ENCODE results near the gene ZMYND12.

Gene ZMYND12

DNA sequence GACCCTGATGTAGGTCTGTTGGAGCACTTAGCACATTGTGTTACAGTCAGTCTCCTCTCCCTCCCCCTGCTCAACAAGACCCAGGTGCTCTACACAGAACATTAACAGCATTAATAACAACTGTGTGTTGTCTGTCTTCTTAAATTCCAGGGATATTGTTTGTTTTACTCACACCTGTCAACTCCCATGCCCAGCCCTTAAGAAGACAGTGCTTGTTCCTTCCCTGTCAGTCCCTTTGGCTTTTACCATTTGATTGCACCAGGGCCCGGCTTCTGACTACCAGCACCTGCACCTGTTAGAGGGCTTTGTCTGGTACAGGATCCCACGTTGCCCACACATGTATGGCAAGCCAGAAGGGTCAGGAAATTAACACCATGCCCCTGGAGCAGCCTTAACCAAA lies 63.6 kb downstream of the ZMYND12 start:
- DNase-seq = no peak

DNA sequence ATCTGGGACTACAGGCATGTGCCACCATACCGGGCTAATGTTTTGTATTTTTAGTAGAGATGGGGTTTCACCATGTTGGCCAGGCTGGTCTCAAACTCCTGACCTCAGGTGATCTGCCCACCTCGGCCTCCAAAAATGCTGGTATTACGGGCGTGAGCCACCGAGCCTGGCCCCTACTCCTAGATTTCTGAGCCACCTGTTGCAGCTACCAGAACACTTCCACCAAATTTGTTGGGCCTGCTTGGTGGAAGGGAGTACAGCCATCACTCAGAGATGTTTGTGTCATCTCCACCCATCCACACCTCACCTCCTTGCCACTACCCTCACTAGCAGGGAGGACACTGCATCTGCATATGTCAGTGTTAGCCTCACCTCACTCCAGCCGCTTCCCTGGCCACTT lies 69.8 kb downstream of the ZMYND12 start:
- DNase-seq = no peak

DNA sequence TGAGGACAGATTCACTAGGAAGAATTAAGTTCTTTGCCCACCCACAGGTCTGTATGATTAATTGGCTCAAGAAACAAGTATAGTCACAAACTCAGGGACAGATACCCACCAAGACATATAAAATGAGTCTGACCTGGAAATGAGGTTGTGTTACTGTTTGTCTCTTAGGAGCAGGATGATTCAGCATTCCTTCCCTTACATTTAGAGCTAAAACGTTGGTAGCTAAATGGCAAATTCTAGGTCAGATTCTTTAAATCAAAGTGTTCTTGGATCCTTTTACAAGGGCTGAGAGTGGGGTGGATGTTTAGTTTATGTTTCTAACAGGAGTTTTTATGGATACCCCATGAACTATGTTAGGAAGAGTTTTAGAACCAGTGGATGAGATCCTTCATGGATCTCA lies 70.5 kb downstream of the ZMYND12 start:
- no peak for DNase-seq

DNA sequence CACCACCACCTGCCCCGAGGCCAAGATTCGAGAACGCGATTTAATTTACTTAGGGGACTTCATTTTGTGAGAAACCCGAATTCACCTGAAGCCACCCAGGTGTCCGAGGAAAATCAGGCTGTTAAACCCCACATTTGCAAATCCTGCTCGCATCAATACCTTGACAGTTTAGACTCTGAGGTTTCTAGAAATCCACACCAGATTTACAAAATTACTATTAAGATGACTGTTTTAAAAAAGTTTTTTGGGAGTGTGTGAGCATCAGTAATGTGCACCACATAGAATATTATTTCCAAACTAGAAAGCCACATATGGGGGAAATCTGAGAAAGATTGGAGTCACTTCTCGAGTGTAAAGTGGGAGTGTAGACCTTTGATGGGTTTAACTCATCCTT lies 74.5 kb downstream of the ZMYND12 start:
- no peak for DNase-seq

DNA sequence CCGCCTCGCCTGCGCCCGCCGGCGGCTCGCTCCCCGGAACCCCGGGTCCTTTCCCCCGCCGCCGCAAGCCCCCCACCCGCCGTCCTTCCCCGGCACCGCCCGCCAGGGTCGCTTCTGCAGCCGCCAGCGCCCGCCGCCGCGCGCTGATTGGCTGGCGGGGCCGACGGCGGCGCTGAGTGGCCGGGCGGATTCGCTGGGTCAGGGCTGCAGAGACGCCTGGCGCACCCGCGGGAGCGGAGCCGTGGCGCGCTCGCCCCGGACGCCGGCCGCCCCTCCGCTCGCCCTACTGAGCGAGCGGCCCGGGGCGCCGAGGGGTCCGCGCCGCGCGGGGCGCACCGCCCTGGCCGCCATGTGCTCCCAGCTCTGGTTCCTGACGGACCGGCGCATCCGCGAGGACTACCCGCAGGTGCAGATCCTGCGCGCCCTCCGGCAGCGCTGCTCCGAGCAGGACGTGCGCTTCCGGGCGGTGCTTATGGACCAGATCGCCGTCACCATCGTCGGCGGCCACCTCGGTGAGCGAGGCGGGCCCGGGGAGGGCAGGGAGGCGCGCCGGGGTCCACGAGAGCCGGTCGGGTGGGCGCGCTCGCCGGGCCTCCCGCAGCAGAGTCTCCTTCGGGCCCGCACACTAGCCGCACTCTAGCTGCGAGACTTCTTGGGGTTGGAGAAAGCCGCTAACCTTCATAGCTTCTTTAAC lies 75.1 kb downstream of the ZMYND12 start, which contains the start of gene RIMKLA:
TSS of gene RIMKLA (plus strand) at position 207 of the 694 bp plus-strand sequence. CDS start at position 350, 143 bp downstream.
- no peak for DNase-seq

Measured in NCI-H524 treated with DMSO at 0.1 percent for 48 hours (cell line).